Left renal cortex interstitium (tissue), 4 donors: ENCODE results near the gene ENAH. TPM values are rescaled to one million over a fixed set of nuclear protein-coding genes. Genes with fewer than 3 reads are reported as not detected.
"Not testable (repeated sequence)": the region's sequence is repeated elsewhere in the genome, so short reads cannot be mapped to it uniquely, and the experiment has no call there.

Experiments
- DNase-seq, 4 donors: peaks; one replicate each; pipeline ENCODE4 v3.0.0-alpha.2; 2013; ENCODE audit warnings: low read depth in 4 of 4, low spot score in 2 of 4, missing footprints in 1 of 4
- polyA plus RNA-seq, 4 donors: library from polyadenylated mRNA; unstranded; fragments of 120-200 nt; gene quantifications; one replicate each; pipeline ENCODE4 v1.2.1, GENCODE V29; 2013; ENCODE audit not compliant: insufficient read length in 4 of 4

The ENAH gene
- polyA plus RNA-seq, 4 donors = 97.9 to 114 (median 105) TPM

DNA sequence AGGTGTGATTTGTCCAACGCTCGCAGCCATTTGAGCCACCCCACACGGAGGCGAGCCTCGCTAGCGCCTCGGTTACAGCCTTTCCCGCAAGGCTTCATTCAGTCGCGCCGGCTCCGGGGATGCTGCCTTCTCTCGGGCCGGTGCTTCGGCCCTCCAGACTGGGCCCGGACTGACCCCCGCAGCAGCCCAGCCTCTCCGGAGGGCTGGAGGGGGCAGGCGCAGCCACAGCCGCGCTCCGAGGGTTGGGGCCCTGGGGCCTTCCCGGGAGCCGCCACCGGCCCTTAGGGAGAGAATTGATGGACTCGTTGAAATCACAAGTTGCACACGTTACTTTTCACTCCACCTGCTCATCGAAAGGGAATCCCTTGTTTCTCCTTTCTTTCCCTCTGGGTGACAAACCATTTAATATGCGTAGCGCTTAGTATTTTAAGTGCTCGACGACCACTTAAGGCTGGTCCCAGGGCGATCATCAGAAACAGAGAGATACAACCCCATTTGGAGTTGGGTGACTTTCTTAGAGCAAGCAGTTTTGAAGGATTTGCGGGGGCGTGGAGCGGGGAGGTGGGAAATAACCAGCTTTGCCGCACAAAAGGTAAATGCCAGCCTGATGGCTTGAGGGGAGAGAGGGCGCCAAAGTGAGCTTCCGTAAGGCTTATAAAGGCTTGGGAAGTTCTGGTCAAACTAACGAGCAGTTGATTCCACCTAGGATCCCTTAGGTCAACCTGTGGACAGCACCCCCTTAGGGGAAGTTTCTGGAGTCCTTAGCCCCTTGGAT, 24.6 kb upstream of the ENAH start:
- DNase-seq = no peak

DNA sequence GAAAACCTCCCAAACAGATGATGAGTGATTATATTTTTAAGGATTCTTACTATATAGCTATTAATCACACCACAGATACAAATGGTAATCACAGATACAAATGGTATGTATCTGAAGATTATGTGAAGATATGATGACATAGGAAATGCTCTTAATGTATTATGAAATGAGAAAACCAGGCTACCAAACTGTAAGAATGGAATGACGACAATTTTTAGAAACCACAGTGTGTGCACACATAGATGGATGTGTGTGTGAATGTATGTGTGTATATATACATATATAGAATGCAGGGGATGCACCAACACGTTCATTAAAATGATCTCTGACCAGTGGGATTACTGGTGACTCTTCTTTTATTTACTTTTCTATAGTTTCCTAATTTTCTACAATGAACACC, 21.5 kb upstream of the ENAH start:
- DNase-seq = no peak

DNA sequence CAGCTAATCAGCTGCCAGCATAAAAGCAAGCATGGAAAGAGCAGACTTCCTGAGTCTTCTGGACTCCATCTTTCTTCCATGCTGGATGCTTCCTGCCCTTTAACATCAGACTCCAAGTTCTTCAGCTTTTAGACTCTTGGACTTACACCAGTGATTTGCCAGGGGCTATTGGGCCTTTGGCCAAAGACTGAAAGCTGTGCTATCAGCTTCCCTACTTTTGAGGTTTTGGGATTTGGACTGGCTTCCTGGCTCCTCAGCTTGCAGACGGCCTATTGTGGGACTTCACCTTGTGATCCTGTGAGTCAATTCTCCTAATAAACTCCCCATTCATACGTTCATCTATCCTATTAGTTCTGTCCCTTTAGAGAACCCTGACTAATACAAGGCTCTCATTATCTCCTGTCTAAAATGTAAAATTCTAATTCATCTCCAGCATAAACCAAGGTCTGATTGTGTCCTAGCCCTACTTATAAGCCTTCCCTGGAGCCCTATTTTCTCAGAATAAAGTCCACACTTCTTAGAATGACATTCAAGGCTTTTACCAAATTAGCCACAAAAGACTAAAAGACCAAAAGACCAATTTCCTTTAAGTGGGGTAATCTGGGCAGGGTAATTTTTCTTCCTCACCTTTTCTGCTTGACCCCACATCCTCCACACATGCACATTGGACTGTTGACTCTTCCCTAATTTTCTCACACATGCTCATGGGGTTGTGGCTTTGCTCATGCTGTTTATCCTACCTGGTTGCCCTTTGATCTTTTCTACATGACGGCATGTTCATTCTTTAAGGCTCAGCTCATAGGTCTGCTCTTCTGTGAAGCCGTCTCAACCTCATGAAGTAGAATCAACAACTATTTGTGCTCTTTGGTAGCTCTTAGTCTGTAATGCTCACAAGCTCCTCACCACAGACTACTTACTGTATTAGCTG, 18.1 kb upstream of the ENAH start:
- no peak for DNase-seq

DNA sequence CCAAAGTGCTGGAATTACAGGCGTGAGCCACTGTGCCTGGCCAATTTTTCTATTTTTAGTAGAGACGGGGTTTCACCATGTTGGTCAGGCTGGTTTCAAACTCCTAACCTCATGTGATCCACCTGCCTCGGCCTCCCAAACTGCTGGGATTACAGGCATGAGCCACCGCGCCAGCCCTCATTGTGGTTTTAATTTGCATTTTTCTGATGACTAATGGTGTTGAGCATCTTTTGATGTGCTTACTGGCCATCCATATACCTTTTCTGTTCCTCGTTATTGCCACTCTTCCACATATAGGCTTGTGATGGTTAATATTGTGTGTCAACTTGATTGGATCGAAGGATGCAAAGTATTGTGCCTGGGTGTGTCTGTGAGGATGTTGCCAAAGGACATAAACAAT, 17.4 kb upstream of the ENAH start:
- no peak for DNase-seq

DNA sequence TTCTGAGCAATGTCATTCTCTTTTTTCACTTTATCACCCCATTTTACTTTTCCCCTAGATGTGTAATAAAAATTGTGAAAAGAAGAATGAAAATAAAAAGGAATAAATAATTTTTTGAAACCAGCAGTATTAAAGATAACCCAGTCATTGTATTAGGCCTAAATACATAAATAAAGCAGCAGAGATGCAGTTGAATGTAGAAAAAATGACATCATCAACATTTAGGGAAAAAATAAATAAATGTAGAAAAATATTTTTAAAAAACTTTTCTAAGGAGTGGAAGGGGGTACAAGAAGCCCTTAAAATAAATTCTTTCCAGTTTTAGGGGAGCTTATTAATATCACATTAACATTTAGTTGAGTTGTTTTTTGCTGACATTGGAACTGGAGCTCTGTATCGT, 15.3 kb upstream of the ENAH start:
- DNase-seq = no peak

DNA sequence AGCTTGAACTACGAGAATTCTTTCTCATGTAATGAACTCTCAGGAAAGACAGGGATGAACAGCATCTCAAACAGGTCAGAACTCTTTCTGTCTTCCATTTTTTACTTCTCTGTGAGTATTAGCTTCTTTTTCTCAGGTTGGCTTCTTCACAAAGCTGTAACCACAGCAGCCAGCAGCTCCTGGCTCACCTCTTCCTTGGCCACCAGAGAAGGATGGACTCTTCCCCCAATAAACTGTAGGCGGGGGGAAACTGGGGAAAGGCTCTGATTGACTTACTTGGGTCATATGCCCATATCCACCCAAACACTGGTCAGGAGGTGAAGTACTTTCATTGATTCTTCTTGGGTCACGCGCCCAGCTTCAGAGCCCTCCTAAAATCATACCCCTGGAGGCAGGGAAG, 14.4 kb upstream of the ENAH start:
- DNase-seq = no peak

DNA sequence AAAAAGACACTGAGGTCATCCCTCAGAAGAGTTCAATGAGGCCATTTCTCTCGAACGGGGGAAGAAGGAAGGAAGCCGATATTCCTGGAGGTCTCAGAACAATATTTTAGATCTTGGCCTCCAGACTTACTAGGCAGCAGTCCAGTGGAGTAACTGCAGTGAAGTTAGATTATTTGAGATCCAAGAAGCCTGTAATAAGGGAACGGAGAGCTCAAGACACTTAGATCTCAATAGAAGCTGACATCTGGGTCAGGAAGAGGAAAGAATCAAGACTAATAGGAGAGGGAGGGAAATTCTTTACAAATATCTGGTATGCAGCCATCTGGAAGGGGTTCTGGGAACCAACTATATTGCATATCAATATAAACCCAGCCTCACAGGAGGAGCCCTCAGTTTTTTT, 13.6 kb upstream of the ENAH start:
- DNase-seq = no peak

DNA sequence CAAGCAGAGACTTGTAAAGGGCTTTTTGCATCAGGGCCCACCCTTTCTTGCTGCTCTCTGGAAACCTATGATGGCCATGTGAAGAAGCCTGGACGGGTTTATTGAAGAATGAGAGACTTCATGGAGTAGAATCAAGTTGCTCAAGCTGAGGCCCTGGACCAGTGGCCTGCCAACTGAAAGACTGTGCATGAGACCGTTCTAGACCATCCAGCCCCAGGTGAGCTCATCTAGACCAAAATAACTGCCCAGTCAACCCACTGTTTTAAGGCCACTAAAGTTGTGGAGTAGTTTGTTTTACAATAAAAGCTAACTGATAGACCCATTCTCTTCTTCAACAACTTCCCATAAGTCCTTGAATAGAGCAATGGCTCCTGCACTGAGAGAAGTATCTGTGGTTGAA, 11.8 kb upstream of the ENAH start:
- DNase-seq = no peak

DNA sequence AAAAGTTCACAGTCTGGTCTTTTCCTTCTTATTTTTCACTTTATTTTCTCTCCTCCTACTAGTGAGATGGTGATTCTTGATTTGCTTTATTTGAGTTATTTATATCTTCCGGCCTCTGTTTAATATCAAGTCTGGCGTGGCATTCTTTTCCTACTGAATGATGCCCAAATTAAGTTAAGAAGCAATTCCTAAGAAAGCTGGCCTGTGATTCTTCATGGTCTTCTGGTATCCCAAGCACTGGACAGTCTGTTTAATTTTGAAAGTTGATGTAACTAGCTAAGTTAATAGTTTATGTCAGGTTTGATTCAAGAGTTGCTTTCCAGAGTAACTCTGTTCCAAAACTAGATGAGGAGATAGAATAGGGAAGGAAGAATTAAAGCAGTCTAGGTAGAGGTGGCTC, 9.2 kb upstream of the ENAH start:
- no peak for DNase-seq

DNA sequence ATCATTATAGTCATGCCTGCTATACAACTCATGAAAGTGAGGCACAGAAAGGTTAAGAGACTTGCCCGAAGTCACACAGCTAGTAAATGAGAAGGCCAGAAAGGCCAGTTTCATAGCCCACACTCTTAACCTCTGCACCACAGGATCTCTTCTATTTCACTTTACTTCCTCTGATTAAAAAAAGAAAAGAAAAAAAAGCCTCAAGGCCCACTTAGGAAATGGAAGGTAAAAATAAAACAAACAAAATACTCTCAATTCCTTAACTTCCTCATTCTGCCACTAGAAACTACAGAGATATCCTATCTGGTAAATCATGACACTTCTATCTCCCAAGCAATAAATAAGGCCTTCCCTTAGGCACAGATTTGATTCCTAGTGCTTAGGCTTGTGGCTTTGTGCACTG, 7.6 kb upstream of the ENAH start:
- no peak for DNase-seq

DNA sequence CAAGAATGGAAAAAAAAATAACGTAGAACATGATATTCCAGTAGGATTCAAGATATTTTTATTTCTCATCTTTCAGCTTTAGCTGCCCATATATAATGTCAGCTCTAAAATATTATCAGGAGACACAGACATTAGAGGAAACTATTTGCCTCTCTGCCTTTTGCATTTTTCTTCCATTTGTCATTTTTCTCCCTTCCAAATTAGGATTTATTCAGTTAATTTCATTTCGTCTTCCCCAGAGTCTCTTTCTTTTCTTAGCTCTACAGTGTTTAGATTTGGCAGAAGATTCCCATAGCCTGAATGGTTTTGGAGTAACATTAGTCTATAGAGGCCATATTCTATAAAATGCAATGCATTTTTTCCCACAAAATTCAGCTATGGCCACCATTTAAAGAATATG, 5.1 kb upstream of the ENAH start:
- no peak for DNase-seq

DNA sequence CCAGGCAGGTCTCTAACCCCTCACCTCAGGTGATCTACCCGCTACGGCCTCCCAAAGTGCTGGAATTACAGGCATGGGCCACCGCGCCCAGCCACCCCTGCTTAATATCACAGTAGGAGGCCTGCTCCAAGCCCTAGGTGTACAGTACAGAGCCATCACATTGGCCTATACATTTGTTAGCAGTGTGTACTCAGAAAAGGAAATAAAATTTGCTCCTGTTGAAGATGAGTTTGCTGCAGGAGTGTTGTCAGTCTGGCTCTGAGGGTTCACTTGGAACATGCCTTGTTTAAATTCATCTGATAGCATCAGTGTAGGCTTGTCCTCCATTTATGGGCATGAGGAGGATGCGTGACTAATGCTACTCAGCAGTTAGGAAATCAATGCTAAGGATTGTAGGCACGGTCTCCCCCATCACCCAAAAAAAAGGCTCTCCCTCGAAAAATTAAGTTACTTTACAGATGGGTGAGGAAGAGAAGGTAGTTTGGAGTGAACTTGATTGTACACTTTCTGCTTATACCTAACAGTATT, 4.6 kb upstream of the ENAH start:
- DNase-seq = no peak

DNA sequence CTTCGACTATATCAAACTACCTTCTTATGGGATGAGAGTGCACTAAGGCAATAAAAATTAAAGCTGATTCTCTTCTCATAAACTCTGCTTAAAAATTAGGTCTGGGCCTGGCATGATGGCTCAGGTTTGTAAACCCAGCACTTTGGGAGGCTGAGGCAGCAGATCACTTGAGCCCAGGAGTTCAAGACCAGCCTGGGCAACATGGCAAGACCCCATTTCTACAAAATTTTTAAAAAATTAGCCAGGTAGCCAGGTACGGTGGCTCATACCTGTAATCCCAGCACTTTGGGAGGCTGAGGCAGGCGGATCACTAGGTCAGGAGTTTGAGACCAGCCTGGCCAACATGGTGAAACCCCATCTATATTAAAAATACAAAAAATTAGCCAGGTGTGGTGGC, 3.3 kb upstream of the ENAH start:
- not testable (repeated sequence) for DNase-seq

DNA sequence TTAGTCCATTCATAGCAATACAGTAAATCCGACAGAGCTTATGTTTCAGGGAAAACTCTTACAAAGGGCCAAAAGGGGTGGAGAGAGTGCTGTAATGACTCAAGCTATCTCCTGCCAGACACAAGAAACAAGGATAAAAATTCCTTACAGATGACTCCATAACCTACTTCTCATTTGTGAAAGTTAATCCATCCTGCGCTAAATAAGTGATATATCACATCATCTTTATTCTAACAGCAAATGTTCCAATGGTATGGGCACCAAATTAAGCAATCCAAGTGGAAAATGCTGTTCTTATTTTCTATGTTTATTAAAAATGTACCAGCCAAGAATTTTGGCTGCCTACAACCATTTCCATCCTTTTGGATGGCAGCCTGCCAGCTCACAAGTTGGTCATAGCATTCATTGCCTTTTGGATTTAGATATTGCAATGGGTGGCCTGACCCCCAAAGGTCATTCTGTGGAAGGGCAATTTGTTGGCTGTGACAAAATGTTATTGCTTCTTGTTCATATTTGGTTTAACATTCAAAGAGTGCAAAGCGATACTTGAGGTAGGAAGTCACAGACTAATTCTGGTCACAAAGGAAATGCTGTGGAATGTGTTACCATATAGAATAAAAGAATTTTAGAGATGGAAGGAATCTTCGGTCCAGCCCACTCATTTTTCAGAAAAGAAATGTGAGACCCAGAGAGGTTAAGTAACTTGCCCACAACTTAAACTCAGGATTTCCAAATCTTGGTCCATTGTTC, 2.8 kb upstream of the ENAH start:
- DNase-seq = no peak

DNA sequence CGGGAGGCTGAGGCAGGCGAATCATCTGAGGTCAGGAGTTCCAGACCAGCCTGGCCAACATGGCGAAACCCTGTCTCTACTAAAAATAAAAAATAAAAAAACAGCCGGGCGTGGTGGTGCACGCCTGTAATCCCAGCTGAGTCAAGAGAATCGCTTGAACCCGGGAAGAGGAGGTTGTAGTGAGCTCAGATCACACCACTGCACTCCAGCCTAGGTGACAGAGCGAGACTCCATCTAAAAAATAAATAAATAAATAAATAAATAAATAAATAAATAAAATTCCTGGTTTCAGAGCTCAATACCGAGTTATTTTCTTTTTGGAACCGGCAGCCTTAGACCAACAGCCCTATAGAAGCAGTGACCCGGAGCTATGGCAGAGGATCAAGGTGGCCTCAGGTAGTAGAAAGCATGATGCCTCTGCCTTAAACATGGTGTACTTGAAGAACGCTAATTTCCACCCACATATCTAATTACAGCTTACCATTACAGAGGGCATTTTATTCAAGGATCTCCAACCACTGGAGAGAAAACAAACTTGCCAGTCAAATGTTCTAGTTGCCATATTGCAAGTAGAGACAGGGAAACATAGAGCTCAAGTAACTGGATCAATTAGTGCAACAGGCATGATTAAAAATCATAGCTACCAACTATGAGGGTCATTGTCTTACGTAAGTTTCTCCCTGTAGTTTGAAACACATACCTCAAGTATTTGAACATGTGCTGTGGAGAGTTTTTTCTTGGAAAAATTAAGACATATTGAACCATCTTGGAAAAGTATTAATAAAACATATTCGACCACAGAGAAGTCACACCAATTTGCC, 2.0 kb upstream of the ENAH start:
- no peak for DNase-seq

DNA sequence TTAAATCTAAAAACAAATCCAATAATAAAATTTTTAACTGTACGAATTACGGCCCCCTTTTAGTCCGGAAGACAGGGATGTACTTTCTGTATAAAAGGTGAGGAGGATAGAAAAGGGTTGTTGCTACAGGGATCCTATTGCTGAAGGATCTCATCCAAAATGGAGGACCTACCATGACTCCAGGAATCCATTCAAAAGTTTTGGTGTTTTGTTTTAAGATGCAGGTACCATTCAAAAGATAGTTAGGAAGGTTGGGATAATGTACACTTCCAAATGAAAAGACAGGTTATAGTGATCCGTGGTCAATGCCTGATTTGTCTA, 1.3 kb upstream of the ENAH start:
- DNase-seq = no peak

DNA sequence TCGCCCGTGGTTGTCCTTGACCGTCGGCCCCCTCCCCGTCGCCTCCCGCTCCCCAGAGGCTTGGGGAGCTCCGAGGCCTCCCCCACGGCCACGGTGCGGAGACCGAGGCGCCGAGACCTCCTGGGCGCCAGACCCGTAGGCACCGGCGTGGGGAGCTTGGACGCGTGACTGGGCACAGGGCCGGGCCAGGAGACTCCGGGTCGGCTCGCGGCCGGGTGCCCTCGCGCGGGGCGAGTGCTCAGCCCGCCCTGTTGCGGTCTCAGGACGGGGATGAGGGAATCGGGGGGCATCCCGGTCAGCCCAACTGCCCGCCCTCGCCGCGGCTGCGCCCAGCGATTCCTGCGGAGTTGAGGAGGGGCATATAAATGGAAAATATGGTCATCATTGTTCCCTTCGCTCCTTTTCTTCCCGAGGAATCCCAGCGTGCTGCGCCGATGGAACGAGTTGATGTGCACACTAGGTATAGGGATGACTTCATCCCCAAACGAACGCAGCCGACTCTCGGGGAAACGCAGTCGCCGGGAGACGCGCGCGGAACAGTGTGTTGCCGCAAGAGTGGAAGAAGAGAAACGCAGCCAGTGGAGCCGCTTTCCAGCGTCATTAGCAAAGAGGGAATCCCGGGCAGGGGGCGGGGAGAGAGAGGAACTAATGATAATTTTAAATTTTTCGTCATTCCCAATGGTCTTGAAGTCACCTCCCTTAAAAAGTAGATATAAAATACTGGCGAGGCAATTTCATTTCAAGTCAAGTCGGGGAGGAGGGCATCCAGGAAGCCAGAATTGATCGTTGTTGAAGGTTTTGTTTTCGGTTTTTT, 747 bp upstream of the ENAH start:
- peak in 3 of 4 donors; percentile 60 to 67 (median 62) for DNase-seq

DNA sequence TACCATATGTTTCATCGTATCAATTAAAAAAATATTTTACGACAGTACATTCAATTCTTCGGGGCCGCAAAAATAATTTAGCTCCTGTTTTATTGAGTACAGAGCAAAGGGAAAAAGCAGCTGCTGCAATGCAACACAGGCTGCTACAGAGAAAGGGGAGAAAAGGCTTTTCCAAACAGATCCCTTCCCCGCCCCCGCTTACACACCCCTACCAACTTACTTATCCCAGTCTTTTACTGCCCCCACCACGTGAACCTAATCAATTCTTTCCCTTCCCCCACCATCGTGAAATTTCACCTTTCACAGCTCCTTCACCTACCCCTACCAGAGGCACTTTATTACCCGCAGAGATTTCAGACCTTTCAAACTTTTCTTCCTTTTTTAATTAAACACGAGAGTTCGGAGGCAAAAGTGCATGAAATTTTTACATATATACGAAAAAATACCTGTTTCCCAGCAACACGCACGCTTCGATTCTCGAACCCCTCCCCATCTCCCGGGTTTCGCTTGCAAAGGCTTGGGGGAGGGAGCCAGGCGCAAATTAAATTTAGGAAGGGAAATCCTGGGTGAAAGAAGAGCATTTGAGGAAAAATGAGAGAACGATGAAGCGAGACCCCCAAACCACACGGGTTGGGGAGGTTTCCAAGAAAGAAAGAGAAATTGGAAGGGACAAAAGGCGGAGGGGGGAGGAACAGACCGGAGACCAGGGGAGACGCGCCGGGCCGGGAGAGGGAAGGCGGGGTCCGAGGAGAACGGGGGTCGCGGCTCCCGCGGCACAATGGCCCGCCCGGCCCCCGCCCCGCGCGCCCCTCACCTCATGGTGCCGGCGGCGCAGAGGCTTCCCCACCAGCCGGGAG, 823 bp downstream of the ENAH start:
- peak in 2 of 4 donors; percentile 26 to 74 for DNase-seq
